Mesenchymal stem cell (in vitro differentiated cells and primary cell): Measurements from ENCODE around the gene NOVA1.

Experiments used
- DNase-seq: peaks from one replicate; pipeline ENCODE4 v3.0.0-alpha.2; 2013
- H2AFZ ChIP-seq: one replicate; pipeline ENCODE4 v1.6.1; 2013; ENCODE audit warnings: low read depth, mild to moderate bottlenecking, control low read depth, inconsistent platforms, low read length, moderate library complexity
- H2AK5ac ChIP-seq: 2 replicates; pipeline ENCODE4 v1.6.1; 2013; ENCODE audit warnings: low read length, moderate library complexity, mild to moderate bottlenecking, inconsistent platforms; ENCODE audit not compliant: severe bottlenecking
- H2BK120ac ChIP-seq: one replicate; pipeline ENCODE4 v1.6.1; 2013; ENCODE audit warnings: low read depth, mild to moderate bottlenecking, inconsistent platforms, low read length, moderate library complexity
- H2BK12ac ChIP-seq, 2 experiments: one replicate each; pipeline ENCODE4 v1.6.1; 2013; ENCODE audit warnings: inconsistent platforms in 2 of 2, low read length in 2 of 2, mild to moderate bottlenecking in 2 of 2, moderate library complexity in 2 of 2, control low read depth in 1 of 2
- H2BK15ac ChIP-seq: one replicate; pipeline ENCODE4 v1.6.1; 2013; ENCODE audit warnings: mild to moderate bottlenecking, low read depth, inconsistent platforms; ENCODE audit not compliant: poor library complexity, severe bottlenecking
- H2BK5ac ChIP-seq: 2 replicates; pipeline ENCODE4 v1.6.1; 2013; ENCODE audit warnings: low read depth, mild to moderate bottlenecking, low read length, control low read depth, inconsistent platforms; ENCODE audit not compliant: poor library complexity, severe bottlenecking
- H3K14ac ChIP-seq, 2 experiments: one replicate each; pipeline ENCODE4 v1.6.1; 2013; ENCODE audit warnings: inconsistent platforms in 2 of 2, low read length in 2 of 2, control low read depth in 1 of 2, mild to moderate bottlenecking in 1 of 2, moderate library complexity in 1 of 2
- H3K18ac ChIP-seq, 2 experiments: one replicate each; pipeline ENCODE4 v1.6.1; 2013; ENCODE audit warnings: inconsistent platforms in 2 of 2, low read length in 2 of 2, control low read depth in 1 of 2, low read depth in 1 of 2, mild to moderate bottlenecking in 1 of 2
- H3K23ac ChIP-seq, 2 experiments: one replicate each; pipeline ENCODE4 v1.6.1; 2013; ENCODE audit warnings: inconsistent platforms in 2 of 2, low read length in 2 of 2, mild to moderate bottlenecking in 2 of 2, moderate library complexity in 2 of 2, control low read depth in 1 of 2
- H3K27ac ChIP-seq: 2 replicates; pipeline ENCODE4 v1.5.1; 2013; ENCODE audit warnings: mild to moderate bottlenecking, moderate library complexity, low read length, control low read depth, inconsistent platforms; ENCODE audit not compliant: poor library complexity, severe bottlenecking
- H3K27me3 ChIP-seq, 2 experiments: 2 replicates each; pipeline versions ENCODE4 v1.6.1 to v1.7.0; 2013; ENCODE audit warnings: low read length in 2 of 2, mild to moderate bottlenecking in 2 of 2, moderate library complexity in 2 of 2, control low read depth in 1 of 2, inconsistent platforms in 1 of 2; ENCODE audit not compliant: control insufficient read depth in 1 of 2, insufficient read depth in 1 of 2
- H3K36me3 ChIP-seq, 2 experiments: 2 replicates each; pipeline versions ENCODE4 v1.6.1 to v1.7.0; 2013; ENCODE audit warnings: low read length in 2 of 2, control low read depth in 1 of 2, inconsistent platforms in 1 of 2, low read depth in 1 of 2, mild to moderate bottlenecking in 1 of 2; ENCODE audit not compliant: insufficient read depth in 2 of 2, control insufficient read depth in 1 of 2
- H3K4ac ChIP-seq, 2 experiments: one replicate each; pipeline ENCODE4 v1.6.1; 2013; ENCODE audit warnings: inconsistent platforms in 2 of 2, low read length in 2 of 2, mild to moderate bottlenecking in 2 of 2, moderate library complexity in 2 of 2, control low read depth in 1 of 2, low read depth in 1 of 2
- H3K4me1 ChIP-seq: 2 replicates; pipeline ENCODE4 v1.6.1; 2013; ENCODE audit warnings: low read depth, low read length, control low read depth; ENCODE audit not compliant: control insufficient read depth, insufficient read depth
- H3K4me2 ChIP-seq: 2 replicates; pipeline ENCODE4 v1.6.1; 2013; ENCODE audit warnings: low read length, mild to moderate bottlenecking, inconsistent platforms; ENCODE audit not compliant: poor library complexity, severe bottlenecking
- H3K4me3 ChIP-seq, 2 experiments: 2 replicates each; pipeline versions ENCODE4 v1.5.1 to v1.7.0; 2013; ENCODE audit warnings: low read length in 2 of 2, mild to moderate bottlenecking in 2 of 2, control low read depth in 1 of 2, low read depth in 1 of 2; ENCODE audit not compliant: insufficient read depth in 1 of 2
- H3K79me1 ChIP-seq: replicated peaks from 2 replicates; pipeline ENCODE4 v1.6.1; 2013; ENCODE audit warnings: mild to moderate bottlenecking, control low read depth, low read length, inconsistent platforms; ENCODE audit not compliant: poor library complexity, severe bottlenecking
- H3K9ac ChIP-seq: 2 replicates; pipeline ENCODE4 v1.7.0; 2013; ENCODE audit warnings: mild to moderate bottlenecking, low read length, moderate library complexity
- H3K9me3 ChIP-seq: 2 replicates; pipeline ENCODE4 v1.7.0; 2013; ENCODE audit warnings: mild to moderate bottlenecking, low read length; ENCODE audit not compliant: control insufficient read depth
- H4K8ac ChIP-seq: one replicate; pipeline ENCODE4 v1.6.1; 2013; ENCODE audit warnings: inconsistent platforms, mild to moderate bottlenecking, low read length, moderate library complexity
- H4K91ac ChIP-seq: one replicate; pipeline ENCODE4 v1.6.1; 2013; ENCODE audit warnings: mild to moderate bottlenecking, low read length, inconsistent platforms
- WGBS: methylation state at CpG from one replicate; pipeline ENCODE4 v1.1.7; 2013; ENCODE audit warnings: mixed read lengths; 5-methylcytosine and 5-hydroxymethylcytosine counted together

The NOVA1 gene

DNA sequence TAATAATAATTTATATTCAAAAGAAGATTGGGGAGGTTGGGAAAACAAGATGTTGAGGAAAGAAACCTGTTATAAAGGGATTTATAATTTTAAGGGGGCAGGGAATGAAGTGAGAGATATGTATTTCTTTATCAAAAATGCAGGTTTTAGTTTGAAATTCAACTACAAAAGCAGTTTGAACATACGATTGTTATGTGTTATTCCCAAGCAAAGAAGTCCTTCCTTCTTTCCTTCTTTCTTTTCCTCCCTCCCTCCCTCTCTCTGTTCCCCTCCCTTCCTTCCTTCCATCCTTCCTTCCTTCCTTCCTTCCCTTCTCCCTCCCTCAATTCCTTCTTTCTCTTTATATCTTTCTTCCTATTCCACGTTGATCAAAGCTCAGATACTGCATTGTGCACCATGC is 173.3 kb downstream of the NOVA1 start:
- Histone ChIP-seq H3K4me2 (no peak overlapping the region), H3K79me1 (no peaks in the 10 kb centered on the region), H3K4ac (no peak overlapping the region), H2BK15ac (no peak overlapping the region), H3K18ac (no peak overlapping the region), H2BK120ac (no peak overlapping the region), H4K8ac (no peak overlapping the region), H3K14ac (no peak overlapping the region), H2BK5ac (no peak overlapping the region), H2AFZ (no peak overlapping the region), H3K27me3 (no peaks in the 10 kb centered on the region), H3K27ac (no peak overlapping the region), H2AK5ac (no peak overlapping the region), H3K36me3 (no peaks in the 10 kb centered on the region), H3K9ac (no peak overlapping the region), H2BK12ac (no peak overlapping the region), H3K23ac (no peak overlapping the region), H4K91ac (no peak overlapping the region), H3K9me3 (no peaks in the 10 kb centered on the region), H3K4me1 (no peaks in the 10 kb centered on the region), H3K4me3 (no peak overlapping the region)
- WGBS = 70% methylated on average over 2 of the region's 2 CpGs
- no peak for DNase-seq

DNA sequence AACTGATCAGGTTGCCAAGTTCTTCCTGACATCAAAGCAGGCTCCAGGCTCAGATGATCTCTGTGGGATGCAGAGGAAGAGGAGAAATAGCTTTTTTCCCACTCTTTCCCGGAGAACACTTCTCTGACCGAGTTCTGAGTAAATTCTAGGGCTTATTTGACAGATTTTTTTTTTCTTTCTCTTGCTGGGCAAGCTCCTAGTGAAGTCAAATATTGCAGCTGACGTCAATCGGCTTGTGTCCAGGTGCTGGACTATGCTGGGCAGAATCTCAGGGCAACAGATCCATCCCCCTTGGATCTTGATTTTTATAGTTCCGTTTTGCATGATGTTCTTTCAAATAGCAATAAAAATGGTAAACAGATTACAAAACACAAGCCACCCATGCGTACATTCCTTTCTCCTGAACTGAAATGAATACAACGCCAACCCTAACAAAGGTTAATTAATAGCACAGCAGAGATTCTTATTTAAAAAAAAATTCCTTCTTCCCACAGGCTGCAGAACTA is 182.2 kb downstream of the NOVA1 start:
- Histone ChIP-seq H2BK12ac (no peak overlapping the region), H2BK120ac (no peak overlapping the region), H3K18ac (no peak overlapping the region), H3K27me3 (no peaks in the 10 kb centered on the region), H3K36me3 (no peaks in the 10 kb centered on the region), H3K23ac (no peak overlapping the region), H3K4me1 (no peaks in the 10 kb centered on the region), H4K91ac (no peak overlapping the region), H2BK5ac (no peak overlapping the region), H3K9me3 (no peaks in the 10 kb centered on the region), H2BK15ac (no peak overlapping the region), H3K79me1 (no peaks in the 10 kb centered on the region), H3K4me3 (peak overlapping the region in 1 of 2 experiments; percentile 48), H3K14ac (no peak overlapping the region), H3K9ac (peak overlapping the region; percentile 67), H2AFZ (no peak overlapping the region), H3K4me2 (no peak overlapping the region), H3K27ac (no peak overlapping the region), H2AK5ac (no peak overlapping the region), H4K8ac (no peak overlapping the region), H3K4ac (no peak overlapping the region)
- DNase-seq = no peak
- WGBS = 74% methylated on average over 7 of the region's 7 CpGs

DNA sequence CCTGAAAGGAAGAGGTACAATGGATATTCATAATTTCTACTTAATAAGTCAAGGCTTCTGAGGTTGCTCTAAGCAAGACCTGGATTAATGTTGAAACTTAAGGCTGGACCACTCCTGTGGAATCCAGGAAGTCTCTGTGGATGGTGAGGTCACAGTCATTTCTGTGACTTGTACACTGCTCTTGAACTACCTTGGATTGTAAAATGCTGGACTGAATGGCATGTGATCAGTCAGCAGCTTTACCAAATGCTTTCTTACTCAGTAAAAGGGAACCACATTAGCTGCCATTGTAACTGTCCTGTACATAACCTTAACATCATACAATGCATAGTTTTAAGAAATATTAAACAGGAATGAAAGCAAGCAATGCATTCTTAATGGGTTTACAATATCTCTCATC is 182.9 kb downstream of the NOVA1 start:
- Histone ChIP-seq H3K79me1 (no peaks in the 10 kb centered on the region), H2AK5ac (no peak overlapping the region), H3K36me3 (no peaks in the 10 kb centered on the region), H2BK5ac (no peak overlapping the region), H3K9me3 (no peaks in the 10 kb centered on the region), H4K8ac (no peak overlapping the region), H2BK120ac (no peak overlapping the region), H2BK12ac (no peak overlapping the region), H3K18ac (no peak overlapping the region), H4K91ac (no peak overlapping the region), H3K4me1 (no peaks in the 10 kb centered on the region), H3K4ac (no peak overlapping the region), H2BK15ac (no peak overlapping the region), H3K27me3 (no peaks in the 10 kb centered on the region), H2AFZ (no peak overlapping the region), H3K9ac (peak overlapping the region; percentile 67), H3K4me3 (no peak overlapping the region), H3K27ac (no peak overlapping the region), H3K4me2 (no peak overlapping the region), H3K23ac (no peak overlapping the region), H3K14ac (no peak overlapping the region)
- DNase-seq = no peak

DNA sequence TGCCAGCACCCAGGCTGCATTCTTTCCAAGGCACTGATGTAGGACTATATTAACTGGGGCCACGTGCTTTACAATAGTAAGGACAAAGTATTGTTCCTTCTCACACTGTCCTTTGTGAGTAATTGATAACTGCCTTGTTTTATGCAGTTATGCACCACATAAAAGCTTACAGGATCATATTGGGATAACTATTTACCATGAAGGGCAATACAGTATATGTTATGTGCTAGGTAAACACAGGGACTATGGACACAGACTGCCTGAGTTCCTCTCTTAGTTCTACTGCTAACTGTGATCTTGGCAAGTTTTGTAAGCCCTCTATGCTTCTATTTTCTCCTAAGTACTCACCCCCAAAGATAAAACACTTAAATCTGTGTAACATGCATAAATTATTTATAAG is 183.7 kb downstream of the NOVA1 start:
- H2AK5ac ChIP-seq = no peak overlapping the region
- H3K14ac ChIP-seq = no peak overlapping the region
- H3K4ac ChIP-seq = no peak overlapping the region
- H3K27me3 ChIP-seq = no peaks in the 10 kb centered on the region
- H4K91ac ChIP-seq = no peak overlapping the region
- H2AFZ ChIP-seq = no peak overlapping the region
- no peak overlapping the region for H3K4me3 ChIP-seq
- no peak overlapping the region for H3K27ac ChIP-seq
- no peak overlapping the region for H2BK120ac ChIP-seq
- H4K8ac ChIP-seq = no peak overlapping the region
- 100% methylated on average over 1 of the region's 1 CpG for WGBS
- no peak overlapping the region for H2BK5ac ChIP-seq
- H3K36me3 ChIP-seq = no peaks in the 10 kb centered on the region
- no peak overlapping the region for H3K4me2 ChIP-seq
- H3K79me1 ChIP-seq = no peaks in the 10 kb centered on the region
- H2BK15ac ChIP-seq = no peak overlapping the region
- no peaks in the 10 kb centered on the region for H3K4me1 ChIP-seq
- DNase-seq = no peak
- no peak overlapping the region for H3K23ac ChIP-seq
- no peaks in the 10 kb centered on the region for H3K9me3 ChIP-seq
- H3K18ac ChIP-seq = no peak overlapping the region
- H2BK12ac ChIP-seq = no peak overlapping the region
- no peak overlapping the region for H3K9ac ChIP-seq
